Measurements from ENCODE around the gene GFRA4.

Gene GFRA4

DNA sequence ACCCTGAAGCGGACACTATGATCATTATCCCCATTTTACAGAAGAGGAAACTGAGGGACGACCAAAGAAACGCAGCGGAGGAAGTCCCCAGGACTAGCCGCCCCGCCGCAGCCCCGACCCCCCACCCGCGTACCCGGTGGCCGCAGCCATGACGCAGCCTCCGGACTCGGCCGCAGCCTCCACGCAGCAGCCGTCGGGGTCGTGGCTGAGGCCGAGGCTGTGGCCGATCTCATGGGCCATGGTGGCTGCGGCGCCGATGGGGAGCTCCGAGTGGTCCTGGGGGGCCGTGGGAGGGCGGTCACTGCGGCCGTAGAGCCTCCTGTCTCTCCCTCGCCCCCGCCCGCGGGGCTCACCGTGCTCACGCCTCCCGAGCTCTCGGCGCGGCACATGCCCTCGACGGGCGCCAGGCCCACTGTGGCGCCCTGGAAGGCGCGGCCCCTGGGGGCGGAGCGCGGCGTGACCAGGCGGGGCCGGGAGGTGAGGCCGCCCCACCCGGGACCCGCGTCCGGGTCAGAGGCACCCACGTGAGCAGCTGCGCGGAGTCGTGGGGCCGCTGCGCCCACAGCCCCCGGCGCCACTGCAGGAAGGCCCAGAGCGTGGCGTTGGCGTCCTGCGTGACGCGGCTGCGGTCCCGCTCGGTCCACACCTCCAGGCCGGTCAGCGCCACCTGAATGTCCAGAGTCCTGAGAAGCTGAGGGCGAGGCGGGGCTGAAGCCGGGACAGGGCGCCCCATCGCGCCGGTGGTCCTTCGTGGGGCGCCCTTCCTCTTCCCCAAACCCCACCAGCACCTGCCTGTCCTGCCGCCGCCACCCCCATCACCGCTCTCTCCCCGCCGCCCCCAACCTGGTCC is 10.2 kb upstream of the GFRA4 start:
- DNase-seq = no peak

DNA sequence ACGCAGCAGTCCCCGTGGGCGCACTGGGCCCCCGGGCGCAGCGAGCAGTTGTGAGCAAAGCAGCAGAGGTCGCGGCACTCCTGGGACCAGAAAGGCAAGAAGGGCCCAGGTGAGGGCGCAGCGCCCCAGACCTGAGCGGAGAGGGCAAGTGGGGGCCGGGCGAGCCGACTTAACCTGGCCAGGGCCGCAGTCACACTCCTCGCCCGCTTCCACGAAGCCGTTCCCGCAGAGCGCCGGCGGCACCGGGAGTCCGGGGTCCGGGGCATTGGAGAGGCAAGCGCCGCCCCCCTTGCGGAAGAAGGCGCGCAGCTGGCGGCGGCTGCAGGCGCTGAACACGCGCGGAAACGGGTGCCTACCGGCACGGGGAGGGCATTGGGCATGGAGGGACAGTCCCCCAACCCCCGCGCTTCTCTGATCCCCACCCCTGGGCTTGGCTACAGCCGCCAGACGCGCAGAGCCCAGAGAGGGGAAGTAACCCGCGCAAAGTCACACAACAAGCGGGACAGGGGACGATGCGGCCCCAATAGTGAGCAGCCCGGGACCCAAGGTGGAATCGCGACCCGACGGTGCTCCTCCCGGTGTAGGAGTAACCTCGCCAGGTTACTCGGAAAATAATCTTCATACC is 9.5 kb upstream of the GFRA4 start:
- DNase-seq = no peak

DNA sequence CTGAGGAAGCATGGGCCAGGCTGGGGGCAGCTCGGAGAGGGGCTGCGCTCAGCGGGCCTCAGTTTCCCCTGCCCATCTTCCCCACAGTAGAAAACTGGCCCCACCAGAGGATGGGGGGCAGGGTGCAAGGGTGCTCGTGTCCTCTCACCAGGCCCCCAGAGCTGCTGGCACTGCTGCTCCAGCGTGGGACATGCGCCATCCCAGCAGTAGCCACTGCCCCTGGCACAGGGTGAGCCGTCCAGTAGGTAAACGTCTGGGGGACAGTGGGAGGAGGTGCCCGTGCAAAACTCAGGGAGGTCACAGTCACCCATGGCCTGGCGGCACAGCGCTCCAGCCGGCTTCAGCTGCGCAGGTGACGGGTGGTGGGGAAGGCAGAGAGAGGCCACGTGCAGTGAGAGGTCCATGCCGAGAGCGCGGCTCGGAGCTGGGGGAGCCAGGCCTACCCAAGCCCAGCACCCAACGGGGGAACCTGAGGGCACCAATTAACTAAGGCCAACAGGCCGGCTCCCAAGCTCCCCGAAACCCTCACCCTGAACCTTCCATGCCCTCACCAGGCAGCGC is 8.9 kb upstream of the GFRA4 start:
- DNase-seq = no peak

DNA sequence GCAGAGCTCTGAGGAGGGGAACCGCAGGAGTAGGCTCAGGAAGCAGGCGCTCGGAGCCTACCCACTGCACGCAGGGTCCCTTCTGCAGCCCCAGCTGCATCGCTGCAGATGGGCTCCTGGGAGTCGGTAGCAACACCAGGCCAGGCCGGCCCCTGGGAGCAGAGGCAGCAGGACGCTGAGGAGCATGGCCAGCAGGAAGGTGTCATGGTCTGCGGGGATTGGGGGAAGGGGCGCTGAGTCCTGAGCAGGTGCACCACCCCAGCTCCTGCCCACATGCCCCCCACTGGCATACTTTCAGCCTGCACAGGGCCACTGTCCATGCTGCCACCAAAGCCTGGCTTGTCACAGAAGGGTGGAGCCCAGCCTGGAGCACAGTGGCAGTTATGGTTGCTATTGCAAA is 7.7 kb upstream of the GFRA4 start:
- DNase-seq = no peak

DNA sequence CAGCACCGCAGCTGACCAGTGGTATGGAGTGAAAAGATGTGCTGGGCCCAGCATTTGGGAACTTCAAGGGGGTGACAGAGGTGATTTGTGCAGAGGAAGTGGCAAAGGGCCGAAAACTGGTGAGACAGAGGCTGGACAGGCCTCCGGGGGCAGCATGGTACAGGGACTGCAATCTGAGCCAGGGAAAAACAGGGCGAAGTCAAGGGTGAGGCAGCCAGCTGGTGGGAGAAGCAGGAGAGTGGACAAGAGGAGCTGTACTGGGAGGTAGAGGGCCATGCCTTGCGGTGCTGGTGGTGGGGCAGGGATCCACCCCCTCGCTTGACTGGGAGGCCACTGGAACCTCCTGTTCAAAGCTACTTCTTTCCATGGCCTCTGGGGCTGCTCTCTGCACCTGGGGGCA is 7.3 kb upstream of the GFRA4 start:
- no peak for DNase-seq

DNA sequence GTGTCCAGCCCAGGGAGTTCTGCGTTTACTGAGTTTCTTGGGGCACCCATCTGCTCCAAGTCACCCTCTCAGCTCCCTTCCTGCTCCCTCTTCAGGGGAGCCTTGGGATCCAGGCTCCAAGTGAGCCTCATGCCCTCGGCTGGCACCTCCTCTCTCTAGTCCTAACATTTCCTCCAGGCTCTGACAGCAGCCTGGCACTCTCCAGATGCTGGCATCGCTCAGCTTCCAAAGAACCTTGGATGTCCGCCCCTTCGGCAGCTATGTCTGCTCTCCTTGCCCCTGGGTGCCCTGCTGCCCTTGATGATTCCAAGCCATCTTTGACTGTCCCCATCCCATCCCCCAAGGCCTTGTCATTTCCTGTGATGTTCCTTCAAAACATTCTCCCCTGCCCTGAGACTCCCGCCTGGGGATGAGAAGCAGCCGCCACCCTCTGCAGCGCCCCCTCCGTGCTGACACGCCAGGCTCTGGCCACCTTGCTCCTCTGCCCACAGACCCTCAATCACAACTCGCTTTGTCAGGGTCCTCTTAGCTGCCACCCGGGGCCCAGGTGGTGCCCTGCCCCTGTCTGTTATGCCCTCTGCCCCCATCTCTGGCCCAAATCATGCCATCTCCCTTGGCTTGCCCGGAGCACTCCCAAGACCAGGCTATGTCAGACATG is 6.6 kb upstream of the GFRA4 start:
- DNase-seq = no peak

DNA sequence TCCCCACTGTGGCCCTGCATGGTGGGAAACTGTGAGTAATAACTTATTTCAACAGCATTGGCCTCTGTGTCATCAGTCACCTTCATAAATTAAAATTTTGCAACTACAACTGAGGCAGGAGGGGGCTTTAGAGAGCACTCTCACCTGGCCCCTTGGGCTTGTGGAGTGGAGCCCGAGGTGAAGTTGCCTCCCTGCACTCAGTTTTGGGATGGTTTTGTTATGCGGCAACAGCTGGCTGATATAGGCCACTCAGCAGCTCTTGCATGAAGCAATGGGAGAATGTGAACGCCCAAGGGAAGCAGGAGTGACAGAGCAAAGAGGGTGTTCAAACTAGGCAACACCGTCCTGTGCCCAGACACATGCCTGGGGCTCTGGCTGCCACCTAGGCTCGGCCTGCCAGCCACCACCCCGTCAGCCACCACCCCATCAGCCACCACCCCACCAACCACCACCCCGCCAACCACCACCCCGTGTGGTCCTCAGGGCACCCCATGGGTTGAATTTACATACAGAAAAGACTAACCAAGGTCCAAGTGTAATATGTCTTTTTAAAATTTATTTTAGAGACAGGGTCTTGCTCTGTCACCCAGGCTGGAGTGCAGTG is 4.3 kb upstream of the GFRA4 start:
- no peak for DNase-seq

DNA sequence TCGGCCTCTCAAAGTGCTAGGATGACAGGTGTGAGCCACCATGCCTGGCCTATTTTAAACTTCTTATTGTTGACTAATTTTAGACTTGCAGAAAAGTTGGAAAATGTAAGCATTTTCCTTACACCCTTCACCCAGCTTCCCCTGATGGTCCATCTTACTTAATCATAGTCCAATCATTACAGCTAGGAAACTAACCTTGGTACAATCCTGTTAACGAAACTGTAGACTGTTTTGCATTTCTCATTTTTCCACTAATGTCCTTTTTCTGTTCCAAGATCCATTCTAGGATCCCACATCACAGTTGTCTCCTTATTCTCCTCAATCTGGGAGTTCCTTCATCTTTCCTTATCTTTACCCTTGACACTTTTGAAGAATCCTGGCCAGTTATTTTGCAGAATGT is 659 bp upstream of the GFRA4 start:
- DNase-seq = no peak

DNA sequence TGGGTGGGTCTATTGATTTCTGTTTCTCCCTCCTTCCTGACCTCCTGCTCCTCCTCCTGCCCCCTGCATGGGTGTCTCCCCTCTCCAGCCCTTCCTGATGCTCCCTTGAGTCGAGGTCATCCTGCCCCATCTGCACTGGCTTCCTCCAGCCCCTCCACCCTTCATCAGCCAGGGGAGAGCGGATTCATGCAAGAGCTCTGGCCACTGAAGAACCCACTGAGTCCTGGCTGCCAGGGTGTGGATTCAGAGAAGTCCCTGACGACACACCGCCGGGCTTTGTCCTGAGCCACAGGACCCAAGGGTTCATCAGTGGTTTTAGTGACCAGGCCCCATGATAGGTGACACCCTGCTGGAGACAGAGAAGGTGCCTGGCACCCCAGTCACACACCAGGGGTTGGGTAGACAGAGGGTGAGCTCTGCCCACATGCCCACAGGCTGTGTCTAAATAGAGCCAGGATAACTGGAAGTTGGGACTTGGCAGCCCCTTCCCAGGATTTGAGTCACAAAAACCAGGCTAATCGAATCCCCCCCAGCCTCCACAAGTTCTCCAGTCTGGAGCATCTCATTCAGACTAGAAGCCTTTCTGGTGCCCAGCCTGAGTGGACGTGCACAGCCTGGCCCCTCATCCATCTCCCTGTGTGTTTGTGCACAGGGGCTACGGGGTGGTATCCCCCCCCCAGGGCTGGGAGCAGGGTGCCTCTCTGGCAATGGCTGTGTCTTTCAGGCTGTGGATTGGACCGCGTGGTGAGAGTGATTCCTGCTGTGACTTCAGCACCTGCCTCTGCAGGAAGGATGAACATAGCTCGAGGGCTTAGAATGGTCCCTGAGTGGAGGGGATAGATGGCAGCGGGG is 1.2 kb downstream of the GFRA4 start:
- no peak for DNase-seq

DNA sequence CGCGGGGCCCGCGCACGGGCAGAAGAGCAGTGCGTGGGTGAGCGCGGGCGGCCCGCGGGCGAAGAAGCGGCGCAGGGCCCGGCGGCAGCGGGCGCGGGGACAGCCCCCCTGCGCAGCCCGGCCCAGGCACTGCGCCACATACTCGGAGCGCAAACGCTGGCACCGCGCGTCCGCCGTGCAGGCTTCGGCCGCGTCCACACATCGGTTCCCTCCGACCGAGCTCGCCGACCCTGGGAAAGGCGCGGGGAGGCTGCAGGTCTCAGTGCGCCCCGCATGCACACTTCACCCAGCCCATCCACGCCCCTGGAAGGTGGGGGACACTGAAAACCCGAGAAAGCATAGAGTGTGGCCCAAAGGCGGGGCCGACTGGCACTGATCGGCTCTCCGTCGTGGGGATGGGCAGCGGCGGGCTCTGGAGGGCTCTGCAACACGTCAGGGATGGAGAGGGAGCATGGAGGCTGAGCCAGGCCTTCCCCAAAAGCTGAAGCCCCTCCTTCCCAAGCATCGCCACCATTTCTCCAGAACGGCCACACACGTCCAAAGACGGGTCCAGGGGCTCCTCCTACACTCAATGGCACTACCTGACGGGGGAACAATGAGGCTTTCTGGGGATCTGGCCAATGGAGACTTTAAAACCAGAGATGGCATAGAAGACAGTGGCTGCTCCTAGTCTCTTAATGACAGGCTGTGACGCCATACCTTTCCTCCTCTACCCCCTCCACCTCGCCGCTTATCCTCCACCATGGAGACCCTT is 2.0 kb downstream of the GFRA4 start:
- DNase-seq = no peak

DNA sequence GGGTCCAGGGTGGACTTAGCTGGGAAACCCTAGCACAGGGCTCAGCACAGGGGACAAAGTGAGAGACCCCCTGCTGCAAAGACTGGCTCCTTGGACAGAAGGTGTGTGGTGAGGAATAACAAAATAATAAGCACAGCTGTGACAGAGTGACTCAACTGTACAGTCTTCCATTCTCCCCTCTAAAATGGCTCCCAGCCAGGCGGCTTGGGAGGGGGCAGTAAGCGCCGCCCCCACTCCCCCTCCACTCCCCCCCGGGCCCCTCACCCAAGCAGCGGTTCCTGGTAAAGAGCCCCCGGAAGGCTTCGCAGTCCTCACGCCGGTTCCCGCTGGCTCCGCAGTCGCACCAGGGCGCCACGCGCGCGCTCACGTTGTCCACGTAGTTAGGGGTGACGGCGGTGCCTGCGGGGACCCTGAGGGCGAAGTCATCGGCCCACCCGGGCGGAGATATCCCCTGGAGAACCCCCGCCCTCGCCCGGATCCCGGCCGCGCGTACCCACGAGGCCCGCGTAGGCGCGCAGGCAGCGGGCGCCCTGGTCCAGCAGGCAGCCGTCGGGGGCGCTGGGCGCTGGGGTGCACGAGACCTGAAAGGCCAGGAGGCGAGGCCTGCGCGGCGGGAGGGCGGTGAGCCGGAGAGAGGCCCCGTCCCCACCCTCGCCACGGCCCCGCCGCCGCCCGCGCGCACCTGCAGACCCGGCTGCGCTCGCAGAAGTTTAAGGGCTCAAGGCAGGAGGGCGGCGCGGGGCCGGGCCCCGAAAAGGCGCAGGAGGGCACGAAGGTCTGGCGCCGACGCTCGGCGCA is 2.7 kb downstream of the GFRA4 start:
- no peak for DNase-seq

DNA sequence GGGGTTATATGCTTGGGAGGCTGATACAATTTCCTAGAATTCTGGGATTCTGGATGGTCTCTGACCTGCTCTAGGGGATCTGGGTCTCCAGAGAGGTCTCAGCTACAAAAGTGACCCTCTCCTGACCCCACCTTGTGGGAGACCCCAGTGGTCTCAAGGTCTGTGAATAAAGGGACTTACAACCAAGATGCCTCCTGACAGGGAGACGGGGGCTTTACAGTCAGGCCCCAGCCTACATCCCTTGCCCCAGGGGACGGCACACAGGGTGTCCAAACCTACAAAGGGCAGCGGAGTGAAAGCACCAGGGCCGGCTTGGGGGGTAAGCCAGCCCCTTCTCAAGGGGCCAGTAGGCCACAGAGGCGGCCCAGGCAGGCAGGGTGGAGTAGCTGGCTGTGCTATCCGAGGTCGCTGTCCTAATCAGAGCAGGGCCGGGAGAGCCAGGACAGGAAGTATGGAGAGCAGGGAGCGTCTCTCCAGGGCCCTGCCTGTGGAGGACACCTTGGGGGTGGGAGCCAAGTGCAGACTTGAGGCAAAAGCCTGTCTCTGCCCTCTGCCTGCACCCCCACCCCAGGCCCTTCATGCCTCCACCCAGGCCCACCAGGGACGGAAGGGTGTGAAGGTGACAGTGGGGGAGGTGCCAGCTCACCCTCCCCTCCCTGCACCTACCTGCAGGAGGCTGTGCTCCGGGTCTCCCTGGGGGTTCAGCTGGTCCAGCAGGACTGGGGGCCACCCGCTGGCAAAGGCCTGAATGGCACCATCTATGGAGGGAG is 3.5 kb downstream of the GFRA4 start:
- no peak for DNase-seq

DNA sequence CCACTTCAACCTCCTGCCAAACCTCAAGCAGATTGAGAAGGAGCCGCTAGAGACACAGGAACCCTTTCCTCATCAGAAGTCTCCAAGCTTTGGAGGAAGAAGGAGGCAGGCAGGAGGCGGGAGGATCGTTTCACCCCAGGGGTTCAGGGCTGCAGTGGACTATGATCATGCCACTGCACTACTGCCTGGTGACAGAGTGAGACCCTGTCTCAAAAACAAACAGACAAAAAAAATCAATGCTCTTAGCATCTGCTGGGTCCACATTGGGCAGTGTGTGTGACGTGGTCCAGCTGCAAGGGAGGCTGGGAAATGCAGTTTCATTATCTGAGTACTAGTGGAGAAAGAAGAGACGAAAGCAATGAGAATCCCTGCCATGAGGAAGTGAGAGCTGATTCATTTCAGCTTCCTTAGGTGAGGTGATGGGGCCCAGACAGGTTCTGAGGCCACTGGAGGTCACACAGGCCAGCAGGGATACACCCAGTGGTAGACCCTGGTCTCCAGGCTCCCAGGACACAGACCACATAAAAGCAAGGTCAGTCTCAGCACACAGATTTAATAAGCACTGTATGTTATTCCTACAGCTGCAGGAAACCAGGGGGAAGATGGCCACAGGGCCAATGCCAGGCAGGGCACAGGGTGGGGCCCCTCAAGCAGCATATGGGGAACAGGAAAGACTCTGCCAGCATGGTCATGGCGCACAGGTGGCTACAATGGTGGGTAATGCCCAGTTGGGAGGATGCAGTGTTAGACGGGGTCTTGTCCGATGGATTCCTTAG is 4.3 kb downstream of the GFRA4 start:
- no peak for DNase-seq

DNA sequence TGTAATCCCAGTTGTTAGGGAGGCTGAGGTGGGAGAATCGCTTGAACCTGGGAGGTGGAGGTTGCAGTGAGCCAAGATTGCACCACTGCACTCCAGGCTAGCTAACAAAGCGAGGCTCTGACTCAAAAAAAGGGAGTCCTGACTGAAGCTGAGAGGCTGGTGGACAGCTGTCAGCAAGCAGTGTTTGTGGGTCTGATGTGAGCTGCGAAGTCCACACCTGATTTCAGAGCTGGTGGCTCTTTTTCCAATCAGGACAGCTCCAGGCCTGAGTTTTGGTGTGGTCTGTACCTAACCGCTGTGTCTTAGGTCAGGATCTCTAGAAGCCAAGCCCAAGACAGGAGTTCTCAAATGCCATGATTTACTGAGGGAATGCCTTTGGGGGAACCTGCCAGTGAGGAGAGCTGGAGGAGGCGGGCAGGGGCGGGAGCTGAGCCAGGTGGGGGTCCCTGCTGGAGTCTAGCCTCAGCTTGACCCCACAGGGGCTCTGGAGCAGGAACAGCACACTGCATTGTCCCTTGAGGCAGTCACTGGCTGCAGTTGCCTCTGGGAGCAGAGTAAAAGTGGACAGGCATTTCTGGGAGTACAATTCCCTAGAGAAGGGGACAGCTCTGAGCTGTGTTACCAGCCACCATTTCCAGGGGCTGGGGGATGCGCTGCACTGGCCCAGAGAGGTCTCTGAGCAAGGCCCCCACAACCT is 5.0 kb downstream of the GFRA4 start:
- DNase-seq = no peak

DNA sequence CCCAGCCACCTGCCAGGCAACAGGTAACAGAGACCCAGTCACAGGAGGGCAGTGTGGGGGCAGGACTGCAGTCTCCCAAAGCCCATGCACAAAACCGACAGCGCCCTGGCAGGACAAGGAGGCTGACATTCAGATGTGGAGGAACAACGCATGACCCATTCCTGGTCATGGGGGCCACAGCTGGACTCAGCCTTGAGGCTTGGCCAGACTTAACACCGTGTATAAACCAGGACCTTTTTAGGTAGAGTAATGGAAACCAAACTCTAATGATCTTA is 8.1 kb downstream of the GFRA4 start:
- DNase-seq = no peak

DNA sequence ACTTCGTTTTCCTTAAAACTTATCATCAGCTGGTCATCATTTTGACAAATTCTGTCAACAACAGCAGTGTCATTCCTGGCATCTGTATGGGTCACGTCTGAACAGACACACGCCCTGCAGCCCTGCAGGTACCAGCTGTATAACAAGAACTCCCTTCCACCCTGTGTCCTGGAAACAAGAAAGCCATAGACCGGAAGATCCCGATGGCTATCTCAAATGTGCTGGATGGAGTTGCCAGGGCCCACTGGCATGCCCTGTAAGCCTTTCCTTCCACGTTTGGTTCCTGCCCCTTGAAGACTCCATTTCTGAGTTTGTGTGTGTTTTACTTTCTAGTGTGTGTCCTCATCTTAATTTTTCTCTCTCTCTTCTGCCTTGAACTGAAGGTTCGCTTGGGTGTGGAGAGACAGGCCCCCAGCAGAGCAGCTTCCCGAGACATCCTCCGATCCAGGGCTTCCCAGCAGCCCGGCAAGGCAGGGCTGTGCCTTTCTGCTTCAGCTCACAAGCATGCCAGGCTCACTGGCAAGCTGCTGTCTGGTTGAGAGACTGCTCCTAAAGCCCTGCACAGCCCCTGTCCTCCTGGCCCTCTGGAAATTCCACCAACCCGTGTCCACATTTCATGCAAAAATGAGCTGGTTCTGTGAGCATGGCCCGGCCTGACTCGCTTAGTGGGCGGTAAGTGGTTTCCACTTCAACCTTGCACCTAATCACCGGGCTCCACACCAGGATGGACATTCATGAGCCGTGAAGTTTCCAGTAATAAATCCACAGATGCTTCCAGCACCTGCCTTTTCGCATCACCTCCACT is 8.7 kb downstream of the GFRA4 start:
- DNase-seq = no peak

DNA sequence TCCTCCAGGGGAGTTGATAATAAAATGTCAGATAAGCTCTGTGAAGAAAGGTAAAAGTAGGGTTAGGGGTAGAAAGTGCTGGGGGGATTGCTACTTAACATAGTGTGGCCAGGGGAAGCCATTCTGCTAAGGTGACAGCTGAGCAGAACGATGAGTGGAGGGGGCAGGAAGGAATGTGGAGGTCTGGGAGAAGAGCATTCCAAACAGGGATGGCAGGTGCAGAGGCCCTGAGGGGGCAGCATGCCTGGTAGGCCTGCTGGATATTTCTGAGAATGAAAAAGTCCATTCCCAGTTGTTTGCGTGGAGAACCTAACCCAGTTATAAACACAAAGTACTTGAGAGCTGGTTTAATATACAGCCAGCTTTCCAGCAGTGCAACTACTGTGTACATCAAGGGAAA is 9.3 kb downstream of the GFRA4 start:
- DNase-seq = no peak

Data from NCI-H1436 (cell line).